GM19351 (cell line): ENCODE measurements around the gene L3MBTL3.

ENCODE experiments used
- ATAC-seq: cut with Tn5 transposase; IDR thresholded peaks from one replicate; pipeline ENCODE4 v1.9.1; 2021; ENCODE audit warnings: mild to moderate bottlenecking, moderate library complexity; ENCODE audit not compliant: unreplicated experiment

Gene L3MBTL3

GRCh38 chr6:130026859-130027258 is 8.5 kb downstream of the L3MBTL3 start:
- ATAC-seq = no peak

GRCh38 chr6:130027948-130028347 is 9.6 kb downstream of the L3MBTL3 start:
- ATAC-seq = peak; percentile 90

GRCh38 chr6:130029163-130029562 is 10.8 kb downstream of the L3MBTL3 start:
- no peak for ATAC-seq

GRCh38 chr6:130032758-130033340 is 14.5 kb downstream of the L3MBTL3 start:
- ATAC-seq = no peak

- ATAC-seq = no peak
These were observed 15.6 kb downstream of the L3MBTL3 start for GRCh38 chr6:130033949-130034348.

- ATAC-seq = no peak
These were observed 16.2 kb downstream of the L3MBTL3 start for GRCh38 chr6:130034378-130035146.

- no peak for ATAC-seq
These were observed 16.8 kb downstream of the L3MBTL3 start for GRCh38 chr6:130035211-130035610.

GRCh38 chr6:130037207-130037811 is 18.9 kb downstream of the L3MBTL3 start:
- ATAC-seq = peak; percentile 59

GRCh38 chr6:130041594-130041993 is 23.2 kb downstream of the L3MBTL3 start:
- peak; percentile 64 for ATAC-seq

GRCh38 chr6:130043344-130043743 is 25.0 kb downstream of the L3MBTL3 start:
- ATAC-seq = no peak

- ATAC-seq = no peak
These were observed 27.2 kb downstream of the L3MBTL3 start for GRCh38 chr6:130045622-130046021.

GRCh38 chr6:130046671-130047070 is 28.3 kb downstream of the L3MBTL3 start:
- no peak for ATAC-seq

GRCh38 chr6:130047088-130047995 is 29.0 kb downstream of the L3MBTL3 start:
- ATAC-seq = no peak

- no peak for ATAC-seq
These were observed 31.8 kb downstream of the L3MBTL3 start for GRCh38 chr6:130050230-130050629.

- no peak for ATAC-seq
These were observed 36.3 kb downstream of the L3MBTL3 start for GRCh38 chr6:130054725-130055124.

- ATAC-seq = no peak
These were observed 36.9 kb downstream of the L3MBTL3 start for GRCh38 chr6:130055271-130055670.

- no peak for ATAC-seq
These were observed 39.1 kb downstream of the L3MBTL3 start for GRCh38 chr6:130057495-130057894.

GRCh38 chr6:130063806-130064205 is 45.4 kb downstream of the L3MBTL3 start:
- ATAC-seq = no peak

GRCh38 chr6:130065609-130066156 is 47.3 kb downstream of the L3MBTL3 start:
- no peak for ATAC-seq

GRCh38 chr6:130069485-130069884 is 51.1 kb downstream of the L3MBTL3 start:
- no peak for ATAC-seq

- no peak for ATAC-seq
These were observed 51.9 kb downstream of the L3MBTL3 start for GRCh38 chr6:130070326-130070725.
